T-helper 9 cell (primary cell): ENCODE data around the gene NEK7.
A peak's percentile ranks its signal among the peaks of the same experiment; 100 is the strongest.
"Not testable (repeated sequence)": the region's sequence is repeated elsewhere in the genome, so short reads cannot be mapped to it uniquely, and the experiment has no call there.

ENCODE experiments used
- DNase-seq: peaks from one replicate; pipeline ENCODE4 v3.0.0-alpha.2; 2020
- total RNA-seq, 2 donors: gene quantifications; one replicate each; lab custom pipeline; 2026; lab: John Stamatoyannopoulos, UW

Gene NEK7
- total RNA-seq = 58.9 to 152 reads per million in 2 donors

- peak; percentile 39 for DNase-seq
Observed at GRCh38 chr1:198156745-198157240, at the start of gene NEK7. NEK7 (plus strand) TSS chr1:198156998; CDS start chr1:198232581, 75,583 bp downstream.

GRCh38 chr1:198107091-198107501 is 49.7 kb upstream of the NEK7 start:
- no peak for DNase-seq

GRCh38 chr1:198108636-198109370 is 48.0 kb upstream of the NEK7 start:
- DNase-seq = no peak

GRCh38 chr1:198109371-198109715 is 47.5 kb upstream of the NEK7 start:
- no peak for DNase-seq

GRCh38 chr1:198113342-198113750 is 43.5 kb upstream of the NEK7 start:
- no peak for DNase-seq

GRCh38 chr1:198116069-198116468 is 40.7 kb upstream of the NEK7 start:
- DNase-seq = no peak

GRCh38 chr1:198116469-198116868 is 40.3 kb upstream of the NEK7 start:
- DNase-seq = no peak

- DNase-seq = no peak
Observed at GRCh38 chr1:198117267-198117666, 39.5 kb upstream of the NEK7 start.

- DNase-seq = no peak
Observed at GRCh38 chr1:198118134-198118533, 38.7 kb upstream of the NEK7 start.

GRCh38 chr1:198119906-198120305 is 36.9 kb upstream of the NEK7 start:
- no peak for DNase-seq

- DNase-seq = no peak
Observed at GRCh38 chr1:198121056-198121826, 35.6 kb upstream of the NEK7 start.

GRCh38 chr1:198122693-198123092 is 34.1 kb upstream of the NEK7 start:
- no peak for DNase-seq

GRCh38 chr1:198123133-198123532 is 33.7 kb upstream of the NEK7 start:
- DNase-seq = no peak

GRCh38 chr1:198124673-198125072 is 32.1 kb upstream of the NEK7 start:
- DNase-seq = no peak

- DNase-seq = no peak
Observed at GRCh38 chr1:198125995-198126735, 30.6 kb upstream of the NEK7 start.

- no peak for DNase-seq
Observed at GRCh38 chr1:198128533-198128932, 28.3 kb upstream of the NEK7 start.

- not testable (repeated sequence) for DNase-seq
Observed at GRCh38 chr1:198130053-198130452, 26.7 kb upstream of the NEK7 start.

GRCh38 chr1:198132060-198132781 is 24.6 kb upstream of the NEK7 start:
- DNase-seq = no peak

GRCh38 chr1:198134252-198134651 is 22.5 kb upstream of the NEK7 start:
- no peak for DNase-seq

GRCh38 chr1:198135366-198135765 is 21.4 kb upstream of the NEK7 start:
- no peak for DNase-seq

GRCh38 chr1:198141668-198142351 is 15.0 kb upstream of the NEK7 start:
- DNase-seq = no peak

GRCh38 chr1:198143797-198144196 is 13.0 kb upstream of the NEK7 start:
- no peak for DNase-seq
